NT2/D1 (cell line): ENCODE data around the gene PAQR5.
"Not testable (repeated sequence)": the region's sequence is repeated elsewhere in the genome, so short reads cannot be mapped to it uniquely, and the experiment has no call there.

Experiments
- DNase-seq: peaks from one replicate; pipeline ENCODE4 v3.0.0-alpha.2; 2011; ENCODE audit warnings: low read depth, low spot score
- H3K27me3 ChIP-seq: 2 replicates; pipeline ENCODE4 v1.6.0; 2011; ENCODE audit warnings: mild to moderate bottlenecking; ENCODE audit not compliant: insufficient read length, insufficient read depth
- H3K36me3 ChIP-seq: 2 replicates; pipeline ENCODE4 v1.6.1; 2011; ENCODE audit warnings: mild to moderate bottlenecking, low read length, mixed read lengths; ENCODE audit not compliant: insufficient read depth, insufficient read length
- H3K4me1 ChIP-seq: 2 replicates; pipeline ENCODE4 v1.5.1; 2011; ENCODE audit not compliant: insufficient read depth, insufficient read length
- H3K4me3 ChIP-seq: 2 replicates; pipeline ENCODE4 v1.5.1; 2011; ENCODE audit warnings: low read depth; ENCODE audit not compliant: insufficient read length
- H3K9ac ChIP-seq: 2 replicates; pipeline ENCODE4 v1.6.0; 2011; ENCODE audit warnings: low read depth; ENCODE audit not compliant: insufficient read length
- H3K9me3 ChIP-seq: 2 replicates; pipeline ENCODE4 v1.5.1; 2011; ENCODE audit warnings: mild to moderate bottlenecking, low read length; ENCODE audit not compliant: insufficient read depth
- SUZ12 ChIP-seq: IDR thresholded peaks from 2 replicates; pipeline ENCODE4 v1.6.1; 2011; ENCODE audit not compliant: insufficient read length, insufficient read depth; ENCODE audit errors: extremely low read depth
- YY1 ChIP-seq: IDR thresholded peaks from 2 replicates; pipeline ENCODE4 v1.6.1; 2011; ENCODE audit not compliant: insufficient read length, insufficient read depth
- ZNF274 ChIP-seq: IDR thresholded peaks from 2 replicates; pipeline ENCODE4 v1.6.1; 2011; ENCODE audit warnings: mild to moderate bottlenecking, low read depth, low read length

PAQR5 gene

DNA sequence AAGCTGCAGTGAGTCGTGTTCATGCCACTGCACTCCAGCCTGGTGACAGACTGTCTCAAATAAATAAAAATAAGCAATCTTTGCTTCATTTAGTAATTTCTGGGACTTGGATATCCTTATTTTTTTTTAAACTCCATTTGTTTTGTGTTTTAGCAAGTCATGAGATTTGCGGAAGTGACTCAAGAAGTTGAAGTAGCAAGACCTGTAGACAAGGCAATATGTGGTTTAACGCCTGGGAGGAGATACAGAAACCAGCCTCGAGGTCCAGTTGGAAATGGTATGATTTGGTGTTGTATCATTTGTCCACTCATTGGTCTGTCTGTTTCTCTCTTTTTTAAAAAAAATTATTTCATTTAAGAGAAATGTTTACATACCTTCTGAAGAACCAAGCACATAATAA is 137.3 kb downstream of the PAQR5 start:
- no peak overlapping the region for H3K4me3 ChIP-seq
- no peak for DNase-seq
- no peaks in the 10 kb centered on the region for H3K9me3 ChIP-seq
- no peak overlapping the region for H3K9ac ChIP-seq
- TF ChIP-seq ZNF274 = no peak
- no peak for TF ChIP-seq SUZ12
- H3K4me1 ChIP-seq = no peaks in the 10 kb centered on the region
- no peaks in the 10 kb centered on the region for H3K27me3 ChIP-seq
- H3K36me3 ChIP-seq = peaks cover 85% of the 10 kb centered on the region

- no peak for DNase-seq
- no peaks in the 10 kb centered on the region for H3K27me3 ChIP-seq
- H3K4me1 ChIP-seq = no peaks in the 10 kb centered on the region
- H3K9ac ChIP-seq = no peak overlapping the region
- no peak overlapping the region for H3K4me3 ChIP-seq
- no peaks in the 10 kb centered on the region for H3K9me3 ChIP-seq
- peaks cover 84% of the 10 kb centered on the region for H3K36me3 ChIP-seq
- TF ChIP-seq SUZ12 (no peak), YY1 (no peak), ZNF274 (no peak)
Observed at GRCh38 chr15:69436951-69437350, 138.2 kb downstream of the PAQR5 start.

DNA sequence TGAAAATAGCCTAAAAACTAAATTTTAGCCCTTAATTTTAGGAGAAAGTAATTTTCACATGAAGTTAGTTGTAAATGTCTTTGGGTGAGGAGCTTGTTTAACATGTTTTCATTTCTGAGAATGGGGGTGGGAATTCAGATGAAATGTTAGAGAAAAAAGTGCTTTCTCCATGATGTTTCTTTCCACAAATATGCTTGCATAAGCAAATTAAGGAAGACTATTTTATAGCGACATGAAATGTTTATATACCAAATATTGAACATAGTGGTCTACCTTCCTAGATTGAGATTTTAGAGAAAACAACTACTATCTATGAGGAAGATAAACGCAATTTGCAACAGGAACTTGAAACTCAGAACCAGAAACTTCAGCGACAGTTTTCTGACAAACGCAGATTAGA is 140.9 kb downstream of the PAQR5 start:
- H3K36me3 ChIP-seq = peaks cover 83% of the 10 kb centered on the region
- H3K9ac ChIP-seq = no peak overlapping the region
- no peak for DNase-seq
- H3K4me1 ChIP-seq = no peaks in the 10 kb centered on the region
- no peak overlapping the region for H3K4me3 ChIP-seq
- no peaks in the 10 kb centered on the region for H3K9me3 ChIP-seq
- TF ChIP-seq YY1 = no peak
- TF ChIP-seq ZNF274 = no peak
- TF ChIP-seq SUZ12 = no peak
- H3K27me3 ChIP-seq = no peaks in the 10 kb centered on the region

DNA sequence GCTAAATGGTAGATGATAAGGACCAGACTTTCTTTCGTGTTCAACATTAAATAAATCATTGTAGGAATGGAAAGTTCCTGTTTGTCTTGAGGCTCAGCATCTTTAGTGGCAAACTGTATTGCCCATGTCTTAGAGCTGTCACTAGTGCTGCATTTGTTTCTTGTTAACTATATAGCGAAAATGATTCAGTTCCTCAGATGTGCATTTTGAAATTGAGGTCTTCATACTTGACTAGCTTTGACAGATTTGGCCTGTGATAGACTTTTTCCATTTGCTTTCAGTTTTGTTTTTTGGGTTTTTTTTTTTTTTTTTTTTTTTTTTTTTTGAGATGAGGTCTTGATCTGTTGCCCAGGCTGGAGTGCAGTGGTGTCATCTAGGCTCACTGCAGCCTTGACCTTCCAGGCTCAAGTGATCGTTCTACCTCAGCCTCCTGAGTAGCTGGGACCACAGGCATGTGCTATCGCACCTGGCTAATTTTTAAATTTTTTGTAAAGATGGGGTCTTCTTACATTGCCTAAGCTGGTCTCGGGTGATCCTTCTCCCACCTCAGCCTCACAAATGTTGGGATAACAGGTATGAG is 144.4 kb downstream of the PAQR5 start:
- Histone ChIP-seq H3K4me1 (no peaks in the 10 kb centered on the region), H3K9me3 (no peaks in the 10 kb centered on the region), H3K27me3 (no peaks in the 10 kb centered on the region), H3K4me3 (no peak overlapping the region), H3K9ac (no peak overlapping the region), H3K36me3 (peaks cover 93% of the 10 kb centered on the region)
- no peak for DNase-seq
- TF ChIP-seq SUZ12 (no peak), ZNF274 (no peak), YY1 (no peak)

- H3K9ac ChIP-seq = no peak overlapping the region
Observed at GRCh38 chr15:69444686-69445085, 146.0 kb downstream of the PAQR5 start.

GRCh38 chr15:69446953-69447352 is 148.2 kb downstream of the PAQR5 start:
- no peak for DNase-seq
- H3K9ac ChIP-seq = no peak overlapping the region
- H3K36me3 ChIP-seq = peaks cover 65% of the 10 kb centered on the region
- H3K4me3 ChIP-seq = no peak overlapping the region
- H3K9me3 ChIP-seq = no peaks in the 10 kb centered on the region
- no peaks in the 10 kb centered on the region for H3K4me1 ChIP-seq
- no peaks in the 10 kb centered on the region for H3K27me3 ChIP-seq
- no peak for TF ChIP-seq YY1

More at GRCh38 chr15:69444686-69445085, 146.0 kb downstream of the PAQR5 start:
- TF ChIP-seq YY1 (no peak), SUZ12 (no peak), ZNF274 (no peak)
- DNase-seq = no peak
- no peak overlapping the region for H3K4me3 ChIP-seq
- peaks cover 84% of the 10 kb centered on the region for H3K36me3 ChIP-seq
- H3K9me3 ChIP-seq = no peaks in the 10 kb centered on the region
- H3K27me3 ChIP-seq = no peaks in the 10 kb centered on the region
- no peaks in the 10 kb centered on the region for H3K4me1 ChIP-seq

DNA sequence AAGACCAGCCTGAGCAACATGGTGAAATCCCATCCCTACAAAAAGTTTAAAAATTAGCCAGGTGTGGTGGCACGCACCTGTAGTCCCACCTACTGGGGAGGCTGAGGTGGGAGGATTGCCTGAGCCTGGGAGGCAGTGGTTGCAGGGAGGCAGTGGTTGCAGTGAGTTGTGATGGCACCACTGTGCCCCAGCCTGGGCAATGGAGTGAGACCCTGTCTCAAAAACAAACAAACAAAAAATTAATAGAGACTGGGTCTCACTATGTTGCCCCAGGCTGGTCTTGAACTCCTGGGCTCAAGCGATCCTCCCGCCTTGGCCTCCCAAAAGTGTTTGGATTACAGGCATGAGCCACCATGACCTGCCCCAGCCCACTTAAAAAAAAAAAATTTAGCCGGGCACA is 151.5 kb downstream of the PAQR5 start:
- H3K9me3 ChIP-seq, H3K27me3 ChIP-seq, H3K9ac ChIP-seq, DNase-seq, H3K4me1 ChIP-seq, H3K4me3 ChIP-seq: not testable (repeated sequence)
- H3K36me3 ChIP-seq = peaks cover 60% of the 10 kb centered on the region

DNA sequence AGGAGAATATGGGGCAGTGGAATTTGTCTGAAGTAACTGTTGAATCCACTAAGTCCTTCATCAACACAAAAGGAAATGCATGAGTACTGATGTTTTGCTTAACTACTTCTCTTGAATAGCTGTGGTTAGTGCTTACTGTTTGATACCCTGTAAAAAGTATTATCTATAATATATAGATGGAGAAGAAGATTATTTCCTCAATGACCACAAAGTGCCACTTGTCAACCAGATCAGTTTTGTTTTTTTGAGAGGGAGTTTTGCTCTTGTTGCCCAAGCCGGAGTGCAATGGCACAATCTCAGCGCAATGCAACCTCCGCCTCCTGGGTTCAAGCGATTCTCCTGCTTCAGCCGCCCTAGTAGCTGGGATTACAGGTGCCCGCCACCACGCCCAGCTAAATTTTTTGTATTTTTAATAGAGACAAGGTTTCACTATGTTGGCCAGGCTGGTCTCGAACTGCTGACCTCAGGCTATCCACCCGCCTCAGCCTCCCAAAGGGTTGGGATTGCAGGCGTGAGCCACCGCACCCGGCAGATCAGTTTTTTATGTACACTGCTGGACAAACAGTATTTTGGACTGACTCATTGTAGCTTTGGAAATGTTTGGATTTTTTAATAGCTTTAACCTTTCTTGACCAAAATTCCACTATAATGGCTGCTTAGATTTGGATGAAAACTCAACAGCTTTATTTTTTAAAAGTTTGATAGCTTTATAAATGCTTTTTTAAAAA is 152.4 kb downstream of the PAQR5 start:
- TF ChIP-seq SUZ12 (no peak), ZNF274 (no peak), YY1 (no peak)
- no peak for DNase-seq
- peak overlapping the region; percentile 88 for H3K9ac ChIP-seq
- H3K27me3 ChIP-seq = no peaks in the 10 kb centered on the region
- no peaks in the 10 kb centered on the region for H3K9me3 ChIP-seq
- peaks cover 3% of the 10 kb centered on the region for H3K4me1 ChIP-seq
- H3K36me3 ChIP-seq = peaks cover 60% of the 10 kb centered on the region
- H3K4me3 ChIP-seq = no peak overlapping the region
